OCI-LY1 (cell line): ENCODE measurements around the gene KIF16B.

Experiments used
- H2AFZ ChIP-seq: fragments of 200-600 bp; sonication (generic), shearing (Covaris generic); 2 replicates; pipeline ENCODE4 v1.6.0; 2014; ENCODE audit warnings: antibody characterized with exemption, mild to moderate bottlenecking, low read length
- H3F3A ChIP-seq: fragments of 200-600 bp; sonication (generic), shearing (Covaris generic); 2 replicates; pipeline ENCODE4 v1.6.0; 2014; ENCODE audit warnings: mild to moderate bottlenecking, antibody characterized with exemption, low read length, moderate library complexity; ENCODE audit not compliant: insufficient read depth
- H3K27ac ChIP-seq: fragments of 200-600 bp; sonication (generic); 2 replicates; pipeline ENCODE4 v1.5.1; 2014; ENCODE audit warnings: low read length, mixed run types, mild to moderate bottlenecking, low read depth; ENCODE audit not compliant: poor library complexity, severe bottlenecking
- H3K27me3 ChIP-seq: fragments of 200-600 bp; sonication (generic); 2 replicates; pipeline ENCODE4 v1.6.0; 2014; ENCODE audit warnings: antibody characterized with exemption, mild to moderate bottlenecking, low read length, moderate library complexity; ENCODE audit not compliant: insufficient read depth
- H3K36me3 ChIP-seq: fragments of 200-600 bp; sonication (generic); 2 replicates; pipeline ENCODE4 v1.6.1; 2014; ENCODE audit warnings: mild to moderate bottlenecking, antibody characterized with exemption, low read length, moderate library complexity, mixed read lengths; ENCODE audit not compliant: insufficient read depth
- H3K4me1 ChIP-seq: fragments of 200-600 bp; sonication (generic); 2 replicates; pipeline ENCODE4 v1.5.1; 2014; ENCODE audit warnings: mild to moderate bottlenecking, low read length, moderate library complexity; ENCODE audit not compliant: insufficient read depth, severe bottlenecking
- H3K4me2 ChIP-seq: fragments of 200-600 bp; sonication (generic), shearing (Covaris generic); 2 replicates; pipeline ENCODE4 v1.6.1; 2014; ENCODE audit warnings: low read length
- H3K4me3 ChIP-seq: fragments of 200-600 bp; sonication (generic); 2 replicates; pipeline ENCODE4 v1.5.1; 2014; ENCODE audit warnings: low read length, low read depth, mild to moderate bottlenecking, mixed read lengths; ENCODE audit not compliant: poor library complexity, severe bottlenecking
- H3K79me2 ChIP-seq: fragments of 200-600 bp; shearing (Covaris generic); 2 replicates; pipeline ENCODE4 v1.6.1; 2016; ENCODE audit warnings: mixed run types, low read length, mixed read lengths; ENCODE audit not compliant: insufficient read depth
- H3K9ac ChIP-seq: fragments of 200-600 bp; sonication (generic), shearing (Covaris generic); 2 replicates; pipeline ENCODE4 v1.6.1; 2014; ENCODE audit warnings: mild to moderate bottlenecking, low read length, mixed read lengths
- H3K9me2 ChIP-seq: fragments of 200-600 bp; sonication (generic), shearing (Covaris generic); 2 replicates; pipeline ENCODE4 v1.6.1; 2014; ENCODE audit warnings: low read depth, mild to moderate bottlenecking, low read length, mixed read lengths
- H3K9me3 ChIP-seq: fragments of 200-600 bp; shearing (Covaris generic); 2 replicates; pipeline ENCODE4 v1.6.1; 2014; ENCODE audit warnings: low read length, mixed read lengths
- H4K20me1 ChIP-seq: fragments of 200-600 bp; sonication (generic), shearing (Covaris generic); 2 replicates; pipeline ENCODE4 v1.6.0; 2016; ENCODE audit warnings: mild to moderate bottlenecking, low read length; ENCODE audit not compliant: insufficient read depth
- EZH2 ChIP-seq: fragments of 200-600 bp; sonication (generic), shearing (Covaris generic); IDR thresholded peaks from 2 replicates; pipeline ENCODE4 v1.8.0; 2017; ENCODE audit warnings: borderline replicate concordance, mixed run types, mild to moderate bottlenecking, antibody characterized with exemption, low read length, moderate library complexity, mixed read lengths
- TF ChIP-seq, protein P1 (sequence below): fragments of 200-600 bp; sonication (generic), shearing (Covaris generic); IDR thresholded peaks from 2 replicates; pipeline ENCODE4 v1.5.1; 2017; ENCODE audit warnings: mild to moderate bottlenecking, antibody characterized with exemption, low read length, moderate library complexity, mixed read lengths

Gene KIF16B

DNA sequence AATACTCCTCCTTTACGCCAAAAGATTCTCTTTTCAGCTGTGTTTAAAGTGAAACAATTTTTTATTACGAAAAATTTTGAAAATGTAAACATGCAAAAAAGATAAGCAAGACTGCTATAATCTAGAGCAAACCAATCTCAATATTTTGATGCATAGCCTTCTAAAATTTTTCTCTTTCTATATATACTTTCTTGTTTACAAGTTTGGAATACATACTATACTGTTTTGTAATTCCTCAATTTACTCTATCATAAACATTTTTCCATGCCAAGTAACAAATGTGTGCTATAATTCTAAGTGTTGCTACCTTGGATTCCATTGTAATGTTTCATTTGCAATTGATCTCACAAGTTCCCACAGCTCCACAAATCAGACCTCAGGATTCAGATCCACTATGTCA, 43.1 kb upstream of the KIF16B start:
- Histone ChIP-seq H3K9me2 (no peaks in the 10 kb centered on the region), H3K9ac (no peak overlapping the region)

DNA sequence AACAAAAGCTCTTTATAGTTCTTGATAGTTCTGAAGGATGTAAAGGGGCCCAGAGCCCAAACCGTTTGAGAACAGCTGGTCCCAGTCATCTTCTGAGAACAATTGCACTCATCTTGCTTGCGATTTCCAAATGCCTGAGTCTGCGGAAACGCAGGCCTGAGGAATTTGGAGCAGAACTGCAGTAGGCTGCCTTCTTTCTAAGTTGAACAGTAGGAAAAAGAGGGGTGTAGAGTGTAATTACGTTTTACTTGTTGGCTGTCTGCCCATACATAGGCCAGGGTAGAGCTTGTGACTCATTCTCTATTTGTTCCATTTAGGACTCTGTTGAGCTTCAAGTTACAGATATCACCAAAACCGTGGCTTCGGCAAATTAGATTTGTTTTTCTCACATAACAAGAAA, 42.0 kb upstream of the KIF16B start:
- Histone ChIP-seq H2AFZ (no peak overlapping the region), H3K9me2 (no peaks in the 10 kb centered on the region), H3K4me3 (no peak overlapping the region), H3K36me3 (no peaks in the 10 kb centered on the region), H3K9ac (no peak overlapping the region), H3K79me2 (no peaks in the 10 kb centered on the region), H3K27me3 (0 out of 2 replicates have a peak, but pooled peaks cover 3% of the 10 kb centered on the region), H3K4me1 (no peaks in the 10 kb centered on the region), H3K27ac (no peak overlapping the region), H3K9me3 (no peaks in the 10 kb centered on the region), H4K20me1 (no peaks in the 10 kb centered on the region), H3K4me2 (no peak overlapping the region), H3F3A (no peaks in the 10 kb centered on the region)
- TF ChIP-seq, protein P1, sequence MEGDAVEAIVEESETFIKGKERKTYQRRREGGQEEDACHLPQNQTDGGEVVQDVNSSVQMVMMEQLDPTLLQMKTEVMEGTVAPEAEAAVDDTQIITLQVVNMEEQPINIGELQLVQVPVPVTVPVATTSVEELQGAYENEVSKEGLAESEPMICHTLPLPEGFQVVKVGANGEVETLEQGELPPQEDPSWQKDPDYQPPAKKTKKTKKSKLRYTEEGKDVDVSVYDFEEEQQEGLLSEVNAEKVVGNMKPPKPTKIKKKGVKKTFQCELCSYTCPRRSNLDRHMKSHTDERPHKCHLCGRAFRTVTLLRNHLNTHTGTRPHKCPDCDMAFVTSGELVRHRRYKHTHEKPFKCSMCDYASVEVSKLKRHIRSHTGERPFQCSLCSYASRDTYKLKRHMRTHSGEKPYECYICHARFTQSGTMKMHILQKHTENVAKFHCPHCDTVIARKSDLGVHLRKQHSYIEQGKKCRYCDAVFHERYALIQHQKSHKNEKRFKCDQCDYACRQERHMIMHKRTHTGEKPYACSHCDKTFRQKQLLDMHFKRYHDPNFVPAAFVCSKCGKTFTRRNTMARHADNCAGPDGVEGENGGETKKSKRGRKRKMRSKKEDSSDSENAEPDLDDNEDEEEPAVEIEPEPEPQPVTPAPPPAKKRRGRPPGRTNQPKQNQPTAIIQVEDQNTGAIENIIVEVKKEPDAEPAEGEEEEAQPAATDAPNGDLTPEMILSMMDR: no peak
- TF ChIP-seq EZH2: no peak

More for the DNA sequence above, 43.1 kb upstream of the KIF16B start:
- Histone ChIP-seq H4K20me1 (no peaks in the 10 kb centered on the region), H2AFZ (no peak overlapping the region), H3K27ac (no peak overlapping the region), H3K79me2 (no peaks in the 10 kb centered on the region), H3K9me3 (no peaks in the 10 kb centered on the region), H3K4me1 (no peaks in the 10 kb centered on the region), H3K27me3 (0 out of 2 replicates have a peak, but pooled peaks cover 3% of the 10 kb centered on the region), H3K4me2 (no peak overlapping the region), H3K36me3 (no peaks in the 10 kb centered on the region), H3F3A (no peaks in the 10 kb centered on the region), H3K4me3 (no peak overlapping the region)
- no peak for TF ChIP-seq EZH2
- TF ChIP-seq, protein P1: no peak

DNA sequence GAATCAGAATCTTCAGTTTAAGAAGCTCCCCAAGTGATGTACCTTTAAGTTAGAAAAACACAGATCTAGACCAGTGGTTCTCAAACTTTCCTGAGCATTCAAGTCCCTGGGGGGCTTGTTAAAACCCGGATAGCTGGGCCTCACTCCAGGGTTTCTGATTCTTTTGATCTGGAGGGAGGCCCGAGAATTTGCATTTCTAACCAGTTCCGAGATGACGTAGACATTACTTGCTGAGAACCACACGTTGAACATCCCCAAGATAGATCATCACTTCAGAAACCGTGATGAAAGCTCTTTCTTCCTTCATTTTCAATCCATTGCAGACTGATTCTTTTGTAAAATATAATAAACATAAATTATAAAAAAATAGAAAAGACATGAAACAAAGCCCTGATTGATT, 40.7 kb upstream of the KIF16B start:
- no peaks in the 10 kb centered on the region for H4K20me1 ChIP-seq
- H3K9me2 ChIP-seq: no peaks in the 10 kb centered on the region
- H3K4me1 ChIP-seq: no peaks in the 10 kb centered on the region
- H3K4me3 ChIP-seq: no peak overlapping the region
- no peak overlapping the region for H3K27ac ChIP-seq
- no peaks in the 10 kb centered on the region for H3K9me3 ChIP-seq
- 0 out of 2 replicates have a peak, but pooled peaks cover 3% of the 10 kb centered on the region for H3K27me3 ChIP-seq
- H3K4me2 ChIP-seq: no peak overlapping the region
- no peak overlapping the region for H3K9ac ChIP-seq
- TF ChIP-seq, protein P1: no peak
- no peak for TF ChIP-seq EZH2
- H3F3A ChIP-seq: no peaks in the 10 kb centered on the region
- no peak overlapping the region for H2AFZ ChIP-seq
- no peaks in the 10 kb centered on the region for H3K36me3 ChIP-seq
- H3K79me2 ChIP-seq: no peaks in the 10 kb centered on the region
